ENCODE data around the gene FAF1. TPM values are rescaled to one million over a fixed set of nuclear protein-coding genes. Genes with fewer than 3 reads are reported as not detected.
"Not testable (repeated sequence)": the region's sequence is repeated elsewhere in the genome, so short reads cannot be mapped to it uniquely, and the experiment has no call there.

The FAF1 gene
- total RNA-seq, 2 experiments from 2014 or later, result 43.5 to 44.0 TPM

- TF ChIP-seq CTCF (IDR thresholded peaks at IDR 0.05), result no peak
- H3K27me3 Mint-ChIP-seq, result no peaks in the 10 kb centered on the region
- H3K4me3 ChIP-seq (ENCODE audit: low read length), result no peak overlapping the region
- peaks cover 23% of the 10 kb centered on the region for H3K36me3 Mint-ChIP-seq (ENCODE audit: low read depth)
- no peak overlapping the region for H3K4me3 Mint-ChIP-seq
- no peaks in the 10 kb centered on the region for H3K27me3 ChIP-seq (ENCODE audit: control insufficient read depth in 1 of 2, insufficient read depth in 2 of 2, low read length in 2 of 2)
- no peaks in the 10 kb centered on the region for H3K9me3 Mint-ChIP-seq
- peaks cover 24% of the 10 kb centered on the region for H3K4me1 Mint-ChIP-seq (ENCODE audit: low read depth)
- ChIA-PET CTCF (interaction anchor here (0.6 to 1.6 kb wide), 2 partner anchors 13 to 1328 kb away, joined by 3 to 4 read pairs; no protein-coding TSS in a partner anchor), POLR2A (no interaction called here)
- H3K27ac Mint-ChIP-seq, result no peak overlapping the region
- DNase-seq, result no peak
- no peak for ATAC-seq (ENCODE audit: poor library complexity)
- intact Hi-C loops (cut with DNase I, micrococcal nuclease), result no loop called here
- H3K9me3 ChIP-seq (ENCODE audit: control insufficient read depth in 1 of 2, insufficient read depth in 1 of 2, low read length in 2 of 2), result no peaks in the 10 kb centered on the region
- no peaks in the 10 kb centered on the region for H3K36me3 ChIP-seq (ENCODE audit: insufficient read depth, low read length)
- no peaks in the 10 kb centered on the region for H3K4me1 ChIP-seq (ENCODE audit: insufficient read depth, low read length)
- no peak overlapping the region for H3K27ac ChIP-seq (ENCODE audit: low read depth in 1 of 2, low read length in 2 of 2)
Observed at GRCh38 chr1:50913954-50914353, 46.1 kb downstream of the FAF1 start.

- H3K27me3 Mint-ChIP-seq; H3K4me1 ChIP-seq (ENCODE audit: insufficient read depth, low read length); intact Hi-C loops (cut with DNase I, micrococcal nuclease); H3K4me3 Mint-ChIP-seq; H3K4me3 ChIP-seq (ENCODE audit: low read length); CTCF ChIA-PET; DNase-seq; ATAC-seq (ENCODE audit: poor library complexity); H3K9me3 ChIP-seq (ENCODE audit: control insufficient read depth in 1 of 2, insufficient read depth in 1 of 2, low read length in 2 of 2); H3K27ac Mint-ChIP-seq; H3K27me3 ChIP-seq (ENCODE audit: control insufficient read depth in 1 of 2, insufficient read depth in 2 of 2, low read length in 2 of 2); H3K36me3 ChIP-seq (ENCODE audit: insufficient read depth, low read length); POLR2A ChIA-PET; H3K27ac ChIP-seq (ENCODE audit: low read depth in 1 of 2, low read length in 2 of 2); H3K9me3 Mint-ChIP-seq: not testable (repeated sequence)
- peaks cover 17% of the 10 kb centered on the region for H3K36me3 Mint-ChIP-seq (ENCODE audit: low read depth)
- H3K4me1 Mint-ChIP-seq (ENCODE audit: low read depth), result peaks cover 15% of the 10 kb centered on the region
Observed at GRCh38 chr1:50910356-50910755, 49.7 kb downstream of the FAF1 start.

- H3K4me3 ChIP-seq (ENCODE audit: low read length); DNase-seq; H3K36me3 Mint-ChIP-seq (ENCODE audit: low read depth); H3K36me3 ChIP-seq (ENCODE audit: insufficient read depth, low read length); ATAC-seq (ENCODE audit: poor library complexity); H3K27me3 Mint-ChIP-seq; H3K9me3 Mint-ChIP-seq; H3K27me3 ChIP-seq (ENCODE audit: control insufficient read depth in 1 of 2, insufficient read depth in 2 of 2, low read length in 2 of 2); H3K27ac ChIP-seq (ENCODE audit: low read depth in 1 of 2, low read length in 2 of 2); intact Hi-C loops (cut with DNase I, micrococcal nuclease); H3K4me1 ChIP-seq (ENCODE audit: insufficient read depth, low read length); H3K27ac Mint-ChIP-seq; H3K4me3 Mint-ChIP-seq; H3K9me3 ChIP-seq (ENCODE audit: control insufficient read depth in 1 of 2, insufficient read depth in 1 of 2, low read length in 2 of 2); CTCF ChIA-PET: not testable (repeated sequence)
- H3K4me1 Mint-ChIP-seq (ENCODE audit: low read depth), result peaks cover 22% of the 10 kb centered on the region
- POLR2A ChIA-PET, result interaction anchor here (0.6 kb wide), 1 partner anchor 20 kb away, joined by 3 read pairs; no protein-coding TSS in a partner anchor
Observed at GRCh38 chr1:50907610-50908009, 52.5 kb downstream of the FAF1 start.

GRCh38 chr1:50906050-50906449 is 54.0 kb downstream of the FAF1 start:
- POLR2A ChIA-PET; intact Hi-C loops (cut with DNase I, micrococcal nuclease); H3K4me3 Mint-ChIP-seq; H3K27me3 Mint-ChIP-seq; H3K36me3 ChIP-seq (ENCODE audit: insufficient read depth, low read length); ATAC-seq (ENCODE audit: poor library complexity); H3K27ac Mint-ChIP-seq; H3K9me3 ChIP-seq (ENCODE audit: control insufficient read depth in 1 of 2, insufficient read depth in 1 of 2, low read length in 2 of 2); CTCF ChIA-PET; DNase-seq; H3K27ac ChIP-seq (ENCODE audit: low read depth in 1 of 2, low read length in 2 of 2); H3K4me3 ChIP-seq (ENCODE audit: low read length); H3K36me3 Mint-ChIP-seq (ENCODE audit: low read depth); H3K27me3 ChIP-seq (ENCODE audit: control insufficient read depth in 1 of 2, insufficient read depth in 2 of 2, low read length in 2 of 2); H3K4me1 ChIP-seq (ENCODE audit: insufficient read depth, low read length); H3K9me3 Mint-ChIP-seq: not testable (repeated sequence)
- H3K4me1 Mint-ChIP-seq (ENCODE audit: low read depth), result peaks cover 22% of the 10 kb centered on the region
